HepG2 (cell line): ENCODE results near the gene ARHGEF26. TPM values are rescaled to one million over a fixed set of nuclear protein-coding genes. Genes with fewer than 3 reads are reported as not detected.
A peak's percentile ranks its signal among the peaks of the same experiment; 100 is the strongest.

Experiments
- HNRNPK ChIP-seq: fragments of 200-400 bp; formaldehyde crosslinking; IDR thresholded peaks from 2 replicates; pipeline ENCODE4 v1.6.1; 2018; ENCODE audit warnings: low read length, low read depth, moderate library complexity, mild to moderate bottlenecking; ENCODE audit not compliant: poor library complexity, severe bottlenecking
- LCORL ChIP-seq, 2 experiments: fragments of 450-650 bp in 1 of 2; sonication (generic) in 1 of 2; formaldehyde crosslinking in 1 of 2; IDR thresholded peaks; 2 replicates each; pipeline versions ENCODE4 v1.5.0 to v1.6.1; 2017 to 2020; ENCODE audit warnings: antibody characterized with exemption in 1 of 2, missing genetic modification reagents in 1 of 2
- PTBP1 ChIP-seq: fragments of 200-400 bp; formaldehyde crosslinking; IDR thresholded peaks from 2 replicates; pipeline ENCODE4 v1.6.1; 2018; ENCODE audit warnings: low read length, low read depth; ENCODE audit not compliant: poor library complexity, severe bottlenecking
- RFX1 ChIP-seq: fragments of 450-650 bp; IDR thresholded peaks from 2 replicates; pipeline ENCODE4 v1.6.1; 2017
- RFXAP ChIP-seq: sonication (generic); formaldehyde crosslinking; IDR thresholded peaks from 2 replicates; pipeline ENCODE4 v1.4.0; 2020; ENCODE audit warnings: missing genetic modification reagents, borderline replicate concordance
- ZNF136 ChIP-seq: sonication (generic); formaldehyde crosslinking; IDR thresholded peaks from 2 replicates; pipeline ENCODE4 v1.8.1; 2022; ENCODE audit warnings: low read depth, mild to moderate bottlenecking, moderate library complexity, missing genetic modification reagents
- ZNF713 ChIP-seq: sonication (generic); formaldehyde crosslinking; IDR thresholded peaks from 2 replicates; pipeline ENCODE4 v1.4.0; 2020; ENCODE audit warnings: mild to moderate bottlenecking, missing genetic modification reagents
- polyA plus RNA-seq, 8 experiments: library from polyadenylated mRNA; depleted of rRNA in 3 of 8; stranded (reverse) in 7 of 8; unstranded in 1 of 8; fragments of >200 nt; fragmentation: Illumina TruSeq in 4 of 8; extraction: Trizol in 4 of 8; gene quantifications; 2 replicates each; pipeline versions ENCODE4 v1.2.1 to v1.2.3, GENCODE V29; 2011 to 2016; ENCODE audit warnings: low read depth in 4 of 8, missing spikeins in 1 of 8, mixed read lengths in 1 of 8; ENCODE audit not compliant: insufficient read depth in 1 of 8
- total RNA-seq, 5 experiments: library from RNA; depleted of rRNA; stranded (reverse); fragments of >200 nt; fragmentation: Illumina TruSeq; extraction: Trizol; gene quantifications; 2 replicates each; pipeline ENCODE4 v1.2.3, GENCODE V29; 2016; ENCODE audit warnings: low read depth in 1 of 5
- TF ChIP-seq, protein P1 (sequence below): sonication (generic); formaldehyde crosslinking; IDR thresholded peaks from 2 replicates; pipeline ENCODE4 v1.4.0; 2020; ENCODE audit warnings: missing genetic modification reagents, mild to moderate bottlenecking, borderline replicate concordance
- TF ChIP-seq, protein P2 (sequence below): sonication (generic); formaldehyde crosslinking; IDR thresholded peaks from 2 replicates; pipeline ENCODE4 v1.8.0; 2022; ENCODE audit warnings: missing genetic modification reagents, low read depth, mild to moderate bottlenecking, borderline replicate concordance
- TF ChIP-seq, protein P3 (sequence below): sonication (generic); formaldehyde crosslinking; IDR thresholded peaks from 2 replicates; pipeline ENCODE4 v1.4.0; 2020; ENCODE audit warnings: missing genetic modification reagents
- TF ChIP-seq, protein P4 (sequence below): fragments of 450-650 bp; IDR thresholded peaks from 2 replicates; pipeline ENCODE4 v1.6.1; 2017
- TF ChIP-seq, protein P5 (sequence below): sonication (generic); formaldehyde crosslinking; IDR thresholded peaks from 2 replicates; pipeline ENCODE4 v1.4.0; 2020; ENCODE audit warnings: mild to moderate bottlenecking, low read depth, missing genetic modification reagents
- TF ChIP-seq, protein P6 (sequence below): IDR thresholded peaks from 2 replicates; pipeline ENCODE4 v1.6.1; 2016; ENCODE audit warnings: missing biosample characterization, missing genetic modification reagents, low read depth
- TF ChIP-seq, protein P7 (sequence below): IDR thresholded peaks from 2 replicates; pipeline ENCODE4 v1.6.1; 2016; ENCODE audit warnings: low read depth, missing genetic modification reagents, missing compliant biosample characterization

ARHGEF26 gene
- total and polyA plus RNA-seq, 2 of the 13 experiments (the other 11 are each of a cell fraction or from before 2014, with no cell fraction given) = 0.74 to 6.1 TPM

DNA sequence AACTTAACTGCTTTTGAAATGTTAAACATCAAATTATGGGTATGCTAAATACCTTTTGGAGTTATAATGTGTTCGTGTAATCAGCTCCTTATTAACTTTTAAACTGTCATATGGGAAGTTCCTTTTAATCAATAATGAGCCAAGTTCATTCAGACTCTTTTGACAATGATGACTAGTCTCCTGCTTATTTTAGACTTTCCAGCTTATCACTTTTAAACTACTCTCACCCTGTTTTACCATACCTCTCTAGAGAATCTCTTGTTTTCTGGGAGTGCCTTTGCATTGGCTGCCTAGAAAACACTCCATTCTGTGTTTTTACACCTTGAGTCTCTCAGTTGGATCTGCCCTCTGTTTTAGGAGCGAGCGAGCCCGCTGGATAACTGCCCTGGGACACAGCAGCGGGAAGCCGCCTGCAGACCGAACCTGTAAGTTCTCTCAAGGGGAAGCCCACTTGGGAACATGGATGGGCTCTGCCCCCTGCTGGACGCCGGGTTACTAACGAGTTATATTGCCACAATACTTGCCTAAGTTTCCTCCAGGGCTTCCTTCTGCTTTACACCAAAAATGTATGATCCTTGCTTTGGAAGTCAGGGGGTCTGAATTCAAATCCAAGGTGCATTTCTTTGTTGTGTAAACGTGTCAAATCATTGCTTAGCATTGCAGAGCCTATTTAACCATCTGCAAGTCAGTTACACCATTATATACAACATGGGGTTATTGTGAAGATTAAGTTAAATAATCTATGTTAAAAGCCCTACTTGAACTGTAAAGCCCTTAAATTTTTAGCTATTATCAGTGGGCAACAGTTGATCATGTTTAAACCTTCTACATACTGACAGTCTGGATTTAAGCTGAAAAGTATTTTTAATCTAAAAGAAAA is 131.8 kb downstream of the ARHGEF26 start (continued):
- TF ChIP-seq, protein P1, sequence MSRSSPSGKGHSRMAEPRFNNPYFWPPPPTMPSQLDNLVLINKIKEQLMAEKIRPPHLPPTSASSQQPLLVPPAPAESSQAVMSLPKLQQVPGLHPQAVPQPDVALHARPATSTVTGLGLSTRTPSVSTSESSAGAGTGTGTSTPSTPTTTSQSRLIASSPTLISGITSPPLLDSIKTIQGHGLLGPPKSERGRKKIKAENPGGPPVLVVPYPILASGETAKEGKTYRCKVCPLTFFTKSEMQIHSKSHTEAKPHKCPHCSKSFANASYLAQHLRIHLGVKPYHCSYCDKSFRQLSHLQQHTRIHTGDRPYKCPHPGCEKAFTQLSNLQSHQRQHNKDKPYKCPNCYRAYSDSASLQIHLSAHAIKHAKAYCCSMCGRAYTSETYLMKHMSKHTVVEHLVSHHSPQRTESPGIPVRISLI (CRISPR knock-in tag) = no peak
- TF ChIP-seq, protein P2, sequence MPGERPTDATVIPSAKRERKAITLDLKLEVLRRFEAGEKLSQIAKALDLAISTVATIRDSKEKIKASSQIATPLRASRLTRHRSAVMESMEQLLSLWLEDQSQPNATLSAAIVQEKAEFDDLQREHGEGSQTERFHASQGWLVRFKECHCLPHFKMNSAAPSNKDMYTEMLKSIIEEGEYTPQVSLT (CRISPR knock-in tag) = no peak
- TF ChIP-seq ZNF136 (CRISPR knock-in tag) (no peak), PTBP1 (no peak), ZNF713 (CRISPR knock-in tag) (0 out of 2 replicates have a peak, but pooled peaks have one; percentile 23), LCORL (IDR thresholded peaks at IDR 0.05) (no peak), LCORL (CRISPR knock-in tag; IDR thresholded peaks at IDR 0.05) (no peak; the same call in 1 of the 2 replicates), RFX1 (no peak), RFXAP (CRISPR knock-in tag) (no peak), HNRNPK (no peak)
- TF ChIP-seq, protein P3, sequence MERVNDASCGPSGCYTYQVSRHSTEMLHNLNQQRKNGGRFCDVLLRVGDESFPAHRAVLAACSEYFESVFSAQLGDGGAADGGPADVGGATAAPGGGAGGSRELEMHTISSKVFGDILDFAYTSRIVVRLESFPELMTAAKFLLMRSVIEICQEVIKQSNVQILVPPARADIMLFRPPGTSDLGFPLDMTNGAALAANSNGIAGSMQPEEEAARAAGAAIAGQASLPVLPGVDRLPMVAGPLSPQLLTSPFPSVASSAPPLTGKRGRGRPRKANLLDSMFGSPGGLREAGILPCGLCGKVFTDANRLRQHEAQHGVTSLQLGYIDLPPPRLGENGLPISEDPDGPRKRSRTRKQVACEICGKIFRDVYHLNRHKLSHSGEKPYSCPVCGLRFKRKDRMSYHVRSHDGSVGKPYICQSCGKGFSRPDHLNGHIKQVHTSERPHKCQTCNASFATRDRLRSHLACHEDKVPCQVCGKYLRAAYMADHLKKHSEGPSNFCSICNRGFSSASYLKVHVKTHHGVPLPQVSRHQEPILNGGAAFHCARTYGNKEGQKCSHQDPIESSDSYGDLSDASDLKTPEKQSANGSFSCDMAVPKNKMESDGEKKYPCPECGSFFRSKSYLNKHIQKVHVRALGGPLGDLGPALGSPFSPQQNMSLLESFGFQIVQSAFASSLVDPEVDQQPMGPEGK = no peak
- TF ChIP-seq, protein P4, sequence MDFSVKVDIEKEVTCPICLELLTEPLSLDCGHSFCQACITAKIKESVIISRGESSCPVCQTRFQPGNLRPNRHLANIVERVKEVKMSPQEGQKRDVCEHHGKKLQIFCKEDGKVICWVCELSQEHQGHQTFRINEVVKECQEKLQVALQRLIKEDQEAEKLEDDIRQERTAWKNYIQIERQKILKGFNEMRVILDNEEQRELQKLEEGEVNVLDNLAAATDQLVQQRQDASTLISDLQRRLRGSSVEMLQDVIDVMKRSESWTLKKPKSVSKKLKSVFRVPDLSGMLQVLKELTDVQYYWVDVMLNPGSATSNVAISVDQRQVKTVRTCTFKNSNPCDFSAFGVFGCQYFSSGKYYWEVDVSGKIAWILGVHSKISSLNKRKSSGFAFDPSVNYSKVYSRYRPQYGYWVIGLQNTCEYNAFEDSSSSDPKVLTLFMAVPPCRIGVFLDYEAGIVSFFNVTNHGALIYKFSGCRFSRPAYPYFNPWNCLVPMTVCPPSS = no peak
- TF ChIP-seq, protein P5, sequence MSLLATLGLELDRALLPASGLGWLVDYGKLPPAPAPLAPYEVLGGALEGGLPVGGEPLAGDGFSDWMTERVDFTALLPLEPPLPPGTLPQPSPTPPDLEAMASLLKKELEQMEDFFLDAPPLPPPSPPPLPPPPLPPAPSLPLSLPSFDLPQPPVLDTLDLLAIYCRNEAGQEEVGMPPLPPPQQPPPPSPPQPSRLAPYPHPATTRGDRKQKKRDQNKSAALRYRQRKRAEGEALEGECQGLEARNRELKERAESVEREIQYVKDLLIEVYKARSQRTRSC (CRISPR knock-in tag) = no peak
- TF ChIP-seq, protein P6, sequence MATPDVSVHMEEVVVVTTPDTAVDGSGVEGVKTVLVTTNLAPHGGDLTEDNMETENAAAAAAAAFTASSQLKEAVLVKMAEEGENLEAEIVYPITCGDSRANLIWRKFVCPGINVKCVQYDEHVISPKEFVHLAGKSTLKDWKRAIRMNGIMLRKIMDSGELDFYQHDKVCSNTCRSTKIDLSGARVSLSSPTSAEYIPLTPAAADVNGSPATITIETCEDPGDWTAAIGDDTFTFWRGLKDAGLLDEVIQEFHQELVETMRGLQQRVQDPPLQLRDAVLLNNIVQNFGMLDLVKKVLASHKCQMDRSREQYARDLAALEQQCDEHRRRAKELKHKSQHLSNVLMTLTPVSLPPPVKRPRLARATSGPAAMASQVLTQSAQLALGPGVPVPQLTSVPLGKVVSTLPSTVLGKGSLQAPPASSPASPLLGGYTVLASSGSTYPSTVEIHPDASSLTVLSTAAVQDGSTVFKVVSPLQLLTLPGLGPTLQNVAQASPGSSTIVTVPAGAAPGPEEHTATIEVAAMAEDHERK = no peak
- TF ChIP-seq, protein P7, sequence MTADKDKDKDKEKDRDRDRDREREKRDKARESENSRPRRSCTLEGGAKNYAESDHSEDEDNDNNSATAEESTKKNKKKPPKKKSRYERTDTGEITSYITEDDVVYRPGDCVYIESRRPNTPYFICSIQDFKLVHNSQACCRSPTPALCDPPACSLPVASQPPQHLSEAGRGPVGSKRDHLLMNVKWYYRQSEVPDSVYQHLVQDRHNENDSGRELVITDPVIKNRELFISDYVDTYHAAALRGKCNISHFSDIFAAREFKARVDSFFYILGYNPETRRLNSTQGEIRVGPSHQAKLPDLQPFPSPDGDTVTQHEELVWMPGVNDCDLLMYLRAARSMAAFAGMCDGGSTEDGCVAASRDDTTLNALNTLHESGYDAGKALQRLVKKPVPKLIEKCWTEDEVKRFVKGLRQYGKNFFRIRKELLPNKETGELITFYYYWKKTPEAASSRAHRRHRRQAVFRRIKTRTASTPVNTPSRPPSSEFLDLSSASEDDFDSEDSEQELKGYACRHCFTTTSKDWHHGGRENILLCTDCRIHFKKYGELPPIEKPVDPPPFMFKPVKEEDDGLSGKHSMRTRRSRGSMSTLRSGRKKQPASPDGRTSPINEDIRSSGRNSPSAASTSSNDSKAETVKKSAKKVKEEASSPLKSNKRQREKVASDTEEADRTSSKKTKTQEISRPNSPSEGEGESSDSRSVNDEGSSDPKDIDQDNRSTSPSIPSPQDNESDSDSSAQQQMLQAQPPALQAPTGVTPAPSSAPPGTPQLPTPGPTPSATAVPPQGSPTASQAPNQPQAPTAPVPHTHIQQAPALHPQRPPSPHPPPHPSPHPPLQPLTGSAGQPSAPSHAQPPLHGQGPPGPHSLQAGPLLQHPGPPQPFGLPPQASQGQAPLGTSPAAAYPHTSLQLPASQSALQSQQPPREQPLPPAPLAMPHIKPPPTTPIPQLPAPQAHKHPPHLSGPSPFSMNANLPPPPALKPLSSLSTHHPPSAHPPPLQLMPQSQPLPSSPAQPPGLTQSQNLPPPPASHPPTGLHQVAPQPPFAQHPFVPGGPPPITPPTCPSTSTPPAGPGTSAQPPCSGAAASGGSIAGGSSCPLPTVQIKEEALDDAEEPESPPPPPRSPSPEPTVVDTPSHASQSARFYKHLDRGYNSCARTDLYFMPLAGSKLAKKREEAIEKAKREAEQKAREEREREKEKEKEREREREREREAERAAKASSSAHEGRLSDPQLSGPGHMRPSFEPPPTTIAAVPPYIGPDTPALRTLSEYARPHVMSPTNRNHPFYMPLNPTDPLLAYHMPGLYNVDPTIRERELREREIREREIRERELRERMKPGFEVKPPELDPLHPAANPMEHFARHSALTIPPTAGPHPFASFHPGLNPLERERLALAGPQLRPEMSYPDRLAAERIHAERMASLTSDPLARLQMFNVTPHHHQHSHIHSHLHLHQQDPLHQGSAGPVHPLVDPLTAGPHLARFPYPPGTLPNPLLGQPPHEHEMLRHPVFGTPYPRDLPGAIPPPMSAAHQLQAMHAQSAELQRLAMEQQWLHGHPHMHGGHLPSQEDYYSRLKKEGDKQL = no peak
